KG1 (cell line): ENCODE results near the gene LRRC57.
A peak's percentile ranks its signal among the peaks of the same experiment; 100 is the strongest.
"Not testable (repeated sequence)": the region's sequence is repeated elsewhere in the genome, so short reads cannot be mapped to it uniquely, and the experiment has no call there.

Experiments used
- DNase-seq: peaks from one replicate; lab custom pipeline; 2025; lab: John Stamatoyannopoulos, UW

The LRRC57 gene

GRCh38 chr15:42548249-42549031 lies at the start of gene LRRC57, which contains the start of gene HAUS2:
Gene LRRC57, minus strand, starts transcription at chr15:42548793. Its CDS starts 359 bp downstream, at chr15:42548434.
Gene HAUS2, plus strand, starts transcription at chr15:42548838. Its CDS starts 35 bp downstream, at chr15:42548873.
- DNase-seq = peak; percentile 76

- DNase-seq = no peak
Measured at GRCh38 chr15:42595626-42596240, 47.1 kb upstream of the LRRC57 start.

- no peak for DNase-seq
Measured at GRCh38 chr15:42594095-42594494, 45.5 kb upstream of the LRRC57 start.

GRCh38 chr15:42593143-42593542 lies 44.5 kb upstream of the LRRC57 start:
- DNase-seq = no peak

- no peak for DNase-seq
Measured at GRCh38 chr15:42592716-42593115, 44.1 kb upstream of the LRRC57 start.

- DNase-seq = no peak
Measured at GRCh38 chr15:42591238-42591934, 42.8 kb upstream of the LRRC57 start.

GRCh38 chr15:42590619-42591237 lies 42.1 kb upstream of the LRRC57 start:
- no peak for DNase-seq

GRCh38 chr15:42584031-42584765 lies 35.6 kb upstream of the LRRC57 start:
- DNase-seq = no peak

- DNase-seq = no peak
Measured at GRCh38 chr15:42582569-42583375, 34.2 kb upstream of the LRRC57 start.

GRCh38 chr15:42581272-42581730 lies 32.7 kb upstream of the LRRC57 start:
- peak; percentile 74 for DNase-seq

- no peak for DNase-seq
Measured at GRCh38 chr15:42578984-42579537, 30.5 kb upstream of the LRRC57 start.

- DNase-seq = no peak
Measured at GRCh38 chr15:42577514-42578031, 29.0 kb upstream of the LRRC57 start.

GRCh38 chr15:42576776-42577175 lies 28.2 kb upstream of the LRRC57 start:
- no peak for DNase-seq

GRCh38 chr15:42576040-42576594 lies 27.5 kb upstream of the LRRC57 start:
- peak; percentile 41 for DNase-seq

- DNase-seq = peak; percentile 89
Measured at GRCh38 chr15:42575188-42576039, 26.8 kb upstream of the LRRC57 start, which contains the start of gene STARD9. Gene STARD9, plus strand, starts transcription at chr15:42575606. Its CDS starts 110 bp downstream, at chr15:42575716.

GRCh38 chr15:42558739-42559138 lies 10.1 kb upstream of the LRRC57 start:
- no peak for DNase-seq

GRCh38 chr15:42556550-42557207 lies 8.1 kb upstream of the LRRC57 start:
- DNase-seq = not testable (repeated sequence)

GRCh38 chr15:42553554-42553953 lies 5.0 kb upstream of the LRRC57 start:
- no peak for DNase-seq
